Osteocyte (in vitro differentiated cells): ENCODE data around the gene PPEF2. TPM values are rescaled to one million over a fixed set of nuclear protein-coding genes. Genes with fewer than 3 reads are reported as not detected.

Source experiments
- DNase-seq: peaks from one replicate; pipeline ENCODE4 v3.0.0; 2021; ENCODE audit warnings: mixed read lengths; ENCODE audit not compliant: unreplicated experiment; ENCODE audit errors: extremely low spot score
- H3K27ac Mint-ChIP-seq: one replicate; pipeline ENCODE4 v1.8.0; 2021; ENCODE audit warnings: mild to moderate bottlenecking, mixed read lengths; ENCODE audit not compliant: unreplicated experiment
- H3K27me3 Mint-ChIP-seq: one replicate; pipeline ENCODE4 v1.8.0; 2021; ENCODE audit warnings: mixed read lengths; ENCODE audit not compliant: unreplicated experiment
- H3K36me3 Mint-ChIP-seq: one replicate; pipeline ENCODE4 v1.8.0; 2021; ENCODE audit warnings: mixed read lengths; ENCODE audit not compliant: unreplicated experiment
- H3K4me1 Mint-ChIP-seq: one replicate; pipeline ENCODE4 v1.8.0; 2021; ENCODE audit warnings: mixed read lengths; ENCODE audit not compliant: unreplicated experiment
- H3K4me3 Mint-ChIP-seq: one replicate; pipeline ENCODE4 v1.8.0; 2021; ENCODE audit warnings: mild to moderate bottlenecking, moderate library complexity, mixed read lengths; ENCODE audit not compliant: unreplicated experiment
- H3K9me3 Mint-ChIP-seq: one replicate; pipeline ENCODE4 v1.8.0; 2021; ENCODE audit warnings: mixed read lengths; ENCODE audit not compliant: unreplicated experiment
- CTCF ChIP-seq: fragments of 200-600 bp; sonication (generic); IDR thresholded peaks from 2 replicates; pipeline ENCODE4 v1.5.0; 2021; ENCODE audit warnings: antibody characterized with exemption, mild to moderate bottlenecking, moderate library complexity
- total RNA-seq: library from RNA; stranded (reverse); gene quantifications from 2 replicates; pipeline ENCODE4 v1.2.1, GENCODE V29; 2021

The PPEF2 gene
- total RNA-seq, 1 donor from 2014 or later = not detected

GRCh38 chr4:75823812-75824211, 78.4 kb downstream of the PPEF2 start:
- H3K36me3 Mint-ChIP-seq = peaks cover 5% of the 10 kb centered on the region
- no peaks in the 10 kb centered on the region for H3K9me3 Mint-ChIP-seq
- H3K4me3 Mint-ChIP-seq = no peak overlapping the region
- no peak for DNase-seq
- no peak for TF ChIP-seq CTCF
- H3K4me1 Mint-ChIP-seq = no peaks in the 10 kb centered on the region
- no peaks in the 10 kb centered on the region for H3K27me3 Mint-ChIP-seq
- no peak overlapping the region for H3K27ac Mint-ChIP-seq

GRCh38 chr4:75822416-75822815, 79.8 kb downstream of the PPEF2 start:
- H3K4me1 Mint-ChIP-seq = no peaks in the 10 kb centered on the region
- H3K4me3 Mint-ChIP-seq = no peak overlapping the region
- no peak for DNase-seq
- no peak overlapping the region for H3K27ac Mint-ChIP-seq
- H3K9me3 Mint-ChIP-seq = no peaks in the 10 kb centered on the region
- H3K27me3 Mint-ChIP-seq = no peaks in the 10 kb centered on the region
- TF ChIP-seq CTCF = no peak
- H3K36me3 Mint-ChIP-seq = peaks cover 5% of the 10 kb centered on the region

- DNase-seq = no peak
- Mint-ChIP-seq H3K4me3 (no peak overlapping the region), H3K4me1 (no peaks in the 10 kb centered on the region), H3K27ac (no peak overlapping the region), H3K27me3 (no peaks in the 10 kb centered on the region), H3K36me3 (peaks cover 5% of the 10 kb centered on the region), H3K9me3 (no peaks in the 10 kb centered on the region)
- no peak for TF ChIP-seq CTCF
Measured at GRCh38 chr4:75821966-75822365, 80.3 kb downstream of the PPEF2 start.

DNA sequence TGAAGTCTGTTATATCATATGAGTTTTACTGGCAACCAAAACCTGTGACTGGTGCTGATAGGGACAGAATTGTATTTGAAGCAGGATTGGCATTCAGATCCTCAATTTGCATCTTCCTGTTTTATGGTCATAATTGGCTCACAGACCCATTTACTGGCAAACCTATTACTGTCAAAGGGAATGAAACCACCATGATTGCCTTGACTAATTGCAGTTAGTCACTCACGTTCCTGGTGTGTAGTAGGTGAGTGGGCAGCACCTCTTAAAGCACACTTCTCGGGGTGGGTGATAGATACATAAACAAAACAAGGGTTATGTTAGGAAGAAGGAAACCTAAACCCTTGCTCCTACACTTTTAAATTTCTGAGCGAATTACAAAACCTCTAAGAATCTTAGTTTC, 81.0 kb downstream of the PPEF2 start:
- Mint-ChIP-seq H3K27ac (no peak overlapping the region), H3K36me3 (peaks cover 8% of the 10 kb centered on the region), H3K4me1 (no peaks in the 10 kb centered on the region), H3K9me3 (no peaks in the 10 kb centered on the region), H3K4me3 (no peak overlapping the region), H3K27me3 (no peaks in the 10 kb centered on the region)
- TF ChIP-seq CTCF = no peak
- DNase-seq = no peak

- TF ChIP-seq CTCF = no peak
- no peaks in the 10 kb centered on the region for H3K4me1 Mint-ChIP-seq
- no peaks in the 10 kb centered on the region for H3K27me3 Mint-ChIP-seq
- no peak overlapping the region for H3K4me3 Mint-ChIP-seq
- peaks cover 13% of the 10 kb centered on the region for H3K36me3 Mint-ChIP-seq
- DNase-seq = no peak
- no peak overlapping the region for H3K27ac Mint-ChIP-seq
- no peaks in the 10 kb centered on the region for H3K9me3 Mint-ChIP-seq
Measured at GRCh38 chr4:75820676-75821075, 81.6 kb downstream of the PPEF2 start.
